Hepatic stellate cell (primary cell): Measurements from ENCODE around the gene GBP5.
"Not testable (repeated sequence)": the region's sequence is repeated elsewhere in the genome, so short reads cannot be mapped to it uniquely, and the experiment has no call there.

Source experiments
- DNase-seq: peaks from one replicate; pipeline ENCODE4 v3.0.0; 2011; ENCODE audit warnings: low spot score

The GBP5 gene

GRCh38 chr1:89272269-89273041 is at the start of gene GBP5:
TSS of gene GBP5 (minus strand) at chr1:89272860. CDS start at chr1:89269555, 3,305 bp downstream.
- DNase-seq = not testable (repeated sequence)

GRCh38 chr1:89322402-89322801 is 49.7 kb upstream of the GBP5 start:
- DNase-seq = no peak

GRCh38 chr1:89312572-89312971 is 39.9 kb upstream of the GBP5 start:
- no peak for DNase-seq

GRCh38 chr1:89311757-89312156 is 39.1 kb upstream of the GBP5 start:
- no peak for DNase-seq

GRCh38 chr1:89310976-89311375 is 38.3 kb upstream of the GBP5 start:
- DNase-seq = no peak

- DNase-seq = no peak
Observed at GRCh38 chr1:89310505-89310904, 37.8 kb upstream of the GBP5 start.

GRCh38 chr1:89309828-89310227 is 37.2 kb upstream of the GBP5 start:
- no peak for DNase-seq

GRCh38 chr1:89306273-89306672 is 33.6 kb upstream of the GBP5 start:
- no peak for DNase-seq

GRCh38 chr1:89305493-89305892 is 32.8 kb upstream of the GBP5 start:
- DNase-seq = no peak

GRCh38 chr1:89304572-89305230 is 32.0 kb upstream of the GBP5 start:
- DNase-seq = no peak

- DNase-seq = no peak
Observed at GRCh38 chr1:89302697-89303332, 30.2 kb upstream of the GBP5 start.

- DNase-seq = not testable (repeated sequence)
Observed at GRCh38 chr1:89299739-89300463, 27.2 kb upstream of the GBP5 start.

GRCh38 chr1:89298461-89298860 is 25.8 kb upstream of the GBP5 start:
- no peak for DNase-seq

GRCh38 chr1:89295187-89295586 is 22.5 kb upstream of the GBP5 start:
- no peak for DNase-seq

- DNase-seq = no peak
Observed at GRCh38 chr1:89291276-89291675, 18.6 kb upstream of the GBP5 start.

GRCh38 chr1:89288051-89288340 is 15.3 kb upstream of the GBP5 start:
- DNase-seq = no peak

GRCh38 chr1:89287181-89288050 is 14.8 kb upstream of the GBP5 start:
- DNase-seq = no peak

- no peak for DNase-seq
Observed at GRCh38 chr1:89286549-89287180, 14.0 kb upstream of the GBP5 start.

- no peak for DNase-seq
Observed at GRCh38 chr1:89285745-89286380, 13.2 kb upstream of the GBP5 start.

- not testable (repeated sequence) for DNase-seq
Observed at GRCh38 chr1:89284078-89284763, 11.6 kb upstream of the GBP5 start.
